CD4-positive, alpha-beta T cell (primary cell): ENCODE data around the gene RGP1. TPM values are rescaled to one million over a fixed set of nuclear protein-coding genes. Genes with fewer than 3 reads are reported as not detected.

ENCODE experiments used
- ATAC-seq: fragments of 200-7000 bp; cut with Tn5 transposase; one replicate; pipeline ENCODE4 v1.10.0; 2022; ENCODE audit warnings: mild to moderate bottlenecking; ENCODE audit not compliant: poor library complexity
- CTCF ChIA-PET: fragments of 350-600 bp; sonication (Branson Sonifier 250); formaldehyde crosslinking; loops from one replicate; lab custom pipeline; 2021; ENCODE audit warnings: antibody characterized with exemption, inconsistent platforms; lab: Charles Lee
- POLR2A ChIA-PET: fragments of 350-600 bp; sonication (Branson Sonifier 250); formaldehyde crosslinking; loops from one replicate; lab custom pipeline; 2021; ENCODE audit warnings: antibody characterized with exemption, inconsistent platforms; lab: Charles Lee
- DNase-seq, 14 experiments: peaks; one replicate each; pipeline ENCODE4 v3.0.0-alpha.2; 2013 to 2020; ENCODE audit warnings: mixed read lengths in 2 of 14
- H3K27ac ChIP-seq, 2 donors: one replicate each; pipeline versions ENCODE4 v1.5.1 to v1.7.0; 2013; ENCODE audit warnings: low read length in 2 of 2, low read depth in 1 of 2, mild to moderate bottlenecking in 1 of 2
- H3K27me3 ChIP-seq, 2 experiments: 1 replicate in 1 of 2; 2 replicates in 1 of 2; pipeline versions ENCODE4 v1.6.1 to v1.7.0; 2013; ENCODE audit warnings: low read length in 2 of 2, control low read depth in 1 of 2, mild to moderate bottlenecking in 1 of 2, moderate library complexity in 1 of 2; ENCODE audit not compliant: insufficient read depth in 2 of 2, control insufficient read depth in 1 of 2
- H3K36me3 ChIP-seq: one replicate; pipeline ENCODE4 v1.6.1; 2013; ENCODE audit warnings: low read length, control low read depth; ENCODE audit not compliant: insufficient read depth
- H3K4me1 ChIP-seq: one replicate; pipeline ENCODE4 v1.6.1; 2013; ENCODE audit warnings: low read length, control low read depth; ENCODE audit not compliant: insufficient read depth
- H3K4me3 ChIP-seq: one replicate; pipeline ENCODE4 v1.5.1; 2013; ENCODE audit warnings: mild to moderate bottlenecking, low read length, moderate library complexity
- H3K9me3 ChIP-seq, 2 experiments: 1 replicate in 1 of 2; 2 replicates in 1 of 2; pipeline versions ENCODE4 v1.6.1 to v1.7.0; 2013; ENCODE audit warnings: low read length in 2 of 2, mild to moderate bottlenecking in 2 of 2, control low read depth in 1 of 2, moderate library complexity in 1 of 2; ENCODE audit not compliant: control insufficient read depth in 1 of 2, insufficient read depth in 1 of 2
- H3K27ac Mint-ChIP-seq: one replicate; pipeline ENCODE4 v1.8.0; 2020; ENCODE audit warnings: mixed read lengths
- H3K27me3 Mint-ChIP-seq: one replicate; pipeline ENCODE4 v1.8.0; 2021; ENCODE audit warnings: mixed read lengths
- H3K36me3 Mint-ChIP-seq: one replicate; pipeline ENCODE4 v1.8.0; 2021; ENCODE audit warnings: low read depth, mixed read lengths
- H3K4me1 Mint-ChIP-seq: one replicate; pipeline ENCODE4 v1.8.0; 2021; ENCODE audit warnings: low read depth, mixed read lengths
- H3K4me3 Mint-ChIP-seq: one replicate; pipeline ENCODE4 v1.8.0; 2020; ENCODE audit warnings: mild to moderate bottlenecking, mixed read lengths
- H3K9me3 Mint-ChIP-seq: one replicate; pipeline ENCODE4 v1.8.0; 2020; ENCODE audit warnings: mixed read lengths
- CTCF ChIP-seq: fragments of 200-600 bp; IDR thresholded peaks from one replicate; pipeline ENCODE4 v1.8.0; 2022; ENCODE audit warnings: antibody characterized with exemption, mild to moderate bottlenecking
- intact Hi-C, 2 experiments: fragments of 100-400 bp; cut with DNase I in 1 of 2; cut with micrococcal nuclease in 1 of 2; formaldehyde crosslinking; loops; one replicate each; pipeline versions ENCODE4 v1.15.1 to v1.9.0; 2023 to 2025; cut with DNase I, micrococcal nuclease
- total RNA-seq, 174 experiments: library from RNA in 2 of 174; stranded (reverse) in 2 of 174; gene quantifications; one replicate each; pipeline ENCODE4 v1.2.3 and lab custom pipeline; 2021 to 2026

Gene RGP1
- total RNA-seq, 2 experiments from 2014 or later = 12.6 to 13.1 TPM

GRCh38 chr9:35702696-35703095, 46.4 kb upstream of the RGP1 start:
- H3K27me3 ChIP-seq = no peaks in the 10 kb centered on the region
- H3K4me1 Mint-ChIP-seq = peaks cover 2% of the 10 kb centered on the region
- intact Hi-C loops = no loop called here
- ChIA-PET POLR2A (no interaction called here), CTCF (interaction anchor here (1.0 kb wide), 1 partner anchor 91 kb away, joined by 3 read pairs; no protein-coding TSS in a partner anchor)
- H3K27ac ChIP-seq = no peak overlapping the region
- no peak overlapping the region for H3K27ac Mint-ChIP-seq
- no peak overlapping the region for H3K4me3 Mint-ChIP-seq
- DNase-seq (no peak), ATAC-seq (no peak)
- H3K36me3 ChIP-seq = peaks cover 97% of the 10 kb centered on the region
- H3K36me3 Mint-ChIP-seq = no peaks in the 10 kb centered on the region
- H3K4me1 ChIP-seq = no peaks in the 10 kb centered on the region
- no peaks in the 10 kb centered on the region for H3K9me3 ChIP-seq
- no peaks in the 10 kb centered on the region for H3K9me3 Mint-ChIP-seq
- TF ChIP-seq CTCF = no peak
- H3K27me3 Mint-ChIP-seq = no peaks in the 10 kb centered on the region
- H3K4me3 ChIP-seq = no peak overlapping the region

- Histone ChIP-seq H3K27me3 (no peaks in the 10 kb centered on the region), H3K9me3 (no peaks in the 10 kb centered on the region), H3K4me1 (no peaks in the 10 kb centered on the region), H3K27ac (no peak overlapping the region), H3K4me3 (no peak overlapping the region), H3K36me3 (peaks cover 97% of the 10 kb centered on the region)
- ChIA-PET POLR2A (interaction anchor here (1.1 to 1.5 kb wide), 2 partner anchors 13 to 44 kb away, joined by 3 read pairs; no protein-coding TSS in a partner anchor), CTCF (interaction anchor here (1.0 kb wide), 1 partner anchor 93 kb away, joined by 3 read pairs; no protein-coding TSS in a partner anchor)
- Mint-ChIP-seq H3K4me1 (no peaks in the 10 kb centered on the region), H3K9me3 (no peaks in the 10 kb centered on the region), H3K27me3 (no peaks in the 10 kb centered on the region), H3K4me3 (no peak overlapping the region), H3K27ac (no peak overlapping the region), H3K36me3 (no peaks in the 10 kb centered on the region)
- intact Hi-C loops = no loop called here
- ATAC-seq = no peak
- DNase-seq = no peak
- no peak for TF ChIP-seq CTCF
These were observed 45.0 kb upstream of the RGP1 start for GRCh38 chr9:35703906-35704672.

- H3K36me3 Mint-ChIP-seq = peaks cover 3% of the 10 kb centered on the region
- H3K4me3 ChIP-seq = no peak overlapping the region
- intact Hi-C loops = no loop called here
- ATAC-seq = no peak
- H3K36me3 ChIP-seq = peaks cover 92% of the 10 kb centered on the region
- ChIA-PET CTCF (no interaction called here), POLR2A (interaction anchor here (1.3 to 1.5 kb wide), 2 partner anchors 26 to 43 kb away, joined by 3 read pairs; partner anchors contain the start of gene TLN1)
- H3K4me1 ChIP-seq = no peaks in the 10 kb centered on the region
- H3K27ac ChIP-seq = no peak overlapping the region
- no peaks in the 10 kb centered on the region for H3K4me1 Mint-ChIP-seq
- no peaks in the 10 kb centered on the region for H3K9me3 ChIP-seq
- no peak overlapping the region for H3K27ac Mint-ChIP-seq
- H3K9me3 Mint-ChIP-seq = no peaks in the 10 kb centered on the region
- no peaks in the 10 kb centered on the region for H3K27me3 ChIP-seq
- DNase-seq = no peak
- no peak for TF ChIP-seq CTCF
- H3K4me3 Mint-ChIP-seq = no peak overlapping the region
- H3K27me3 Mint-ChIP-seq = no peaks in the 10 kb centered on the region
These were observed 43.7 kb upstream of the RGP1 start for GRCh38 chr9:35705372-35705771.
